ENCODE data around the gene PLCL1.
"Not testable (repeated sequence)": the region's sequence is repeated elsewhere in the genome, so short reads cannot be mapped to it uniquely, and the experiment has no call there.

Gene PLCL1

GRCh38 chr2:197810491-197810890 lies 6.1 kb downstream of the PLCL1 start:
- no peak for DNase-seq

GRCh38 chr2:197813093-197813787 lies 8.8 kb downstream of the PLCL1 start:
- DNase-seq: no peak

GRCh38 chr2:197814526-197814925 lies 10.1 kb downstream of the PLCL1 start:
- no peak for DNase-seq

- DNase-seq: no peak
Measured at GRCh38 chr2:197821550-197822289, 17.3 kb downstream of the PLCL1 start.

DNA sequence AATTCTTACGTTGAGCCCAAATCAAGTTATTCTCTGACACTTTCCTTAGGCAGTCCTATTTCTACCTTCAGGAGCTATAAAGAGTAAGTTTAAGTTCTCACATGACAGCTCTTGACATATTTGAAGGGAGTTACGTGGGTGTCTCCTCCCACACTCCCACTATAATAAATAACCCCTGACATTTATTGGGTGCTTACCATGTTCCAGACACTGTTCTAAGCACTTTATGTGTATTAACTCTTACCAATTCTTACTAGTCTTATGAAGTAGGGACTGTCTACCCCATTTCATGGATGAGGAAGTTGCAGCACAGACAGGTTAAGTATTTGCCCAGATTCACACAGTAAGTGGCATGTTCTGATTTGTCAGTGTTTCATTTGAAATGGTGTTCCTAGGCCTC lies 17.9 kb downstream of the PLCL1 start:
- no peak for DNase-seq

GRCh38 chr2:197827618-197828017 lies 23.2 kb downstream of the PLCL1 start:
- no peak for DNase-seq

DNA sequence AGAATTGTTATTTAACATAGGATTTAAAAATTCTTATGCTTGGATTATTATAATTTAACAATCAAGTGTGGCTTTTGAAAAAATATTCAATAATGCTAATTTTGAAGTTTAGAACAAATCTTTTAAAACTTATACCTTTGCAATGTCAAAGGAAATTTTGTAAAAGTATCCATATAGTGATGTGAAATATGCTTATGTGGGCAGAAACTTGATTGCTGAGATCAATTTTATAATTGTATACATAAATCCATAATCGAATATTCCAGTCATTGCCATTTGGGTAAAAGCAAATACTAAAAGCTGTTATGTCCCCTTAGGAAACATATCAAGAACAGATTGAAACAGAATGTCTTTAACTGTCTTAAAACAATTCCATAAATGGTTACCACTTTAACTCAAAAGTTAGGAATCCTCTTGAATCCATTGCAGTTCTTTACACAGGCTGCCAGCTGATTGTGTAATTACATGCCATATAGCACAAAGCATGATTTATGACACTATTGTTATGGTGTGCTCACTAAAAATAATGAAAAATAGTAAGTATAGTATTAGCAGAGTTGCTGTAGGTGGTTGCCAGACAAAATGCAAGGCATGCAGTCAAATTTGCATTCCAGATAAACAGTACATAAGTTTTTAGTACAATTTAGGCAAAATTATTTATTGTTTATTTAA lies 24.2 kb downstream of the PLCL1 start:
- peak; percentile 55 for DNase-seq

DNA sequence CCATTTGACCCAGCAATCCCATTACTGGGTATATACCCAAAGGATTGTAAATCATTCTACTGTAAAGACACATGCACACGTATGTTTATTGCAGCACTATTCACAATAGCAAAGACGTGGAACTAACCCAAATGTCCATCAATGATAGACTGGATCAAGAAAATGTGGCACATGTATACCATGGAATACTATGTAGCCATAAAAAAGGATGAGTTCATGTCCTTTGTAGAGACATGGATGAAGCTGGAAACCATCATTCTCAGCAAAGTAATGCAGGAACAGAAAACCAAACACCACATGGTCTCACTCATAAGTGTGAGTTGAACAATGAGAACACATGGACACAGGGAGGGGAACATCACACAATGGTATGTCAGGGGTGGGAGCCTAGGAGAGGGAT lies 30.4 kb downstream of the PLCL1 start:
- DNase-seq: not testable (repeated sequence)

DNA sequence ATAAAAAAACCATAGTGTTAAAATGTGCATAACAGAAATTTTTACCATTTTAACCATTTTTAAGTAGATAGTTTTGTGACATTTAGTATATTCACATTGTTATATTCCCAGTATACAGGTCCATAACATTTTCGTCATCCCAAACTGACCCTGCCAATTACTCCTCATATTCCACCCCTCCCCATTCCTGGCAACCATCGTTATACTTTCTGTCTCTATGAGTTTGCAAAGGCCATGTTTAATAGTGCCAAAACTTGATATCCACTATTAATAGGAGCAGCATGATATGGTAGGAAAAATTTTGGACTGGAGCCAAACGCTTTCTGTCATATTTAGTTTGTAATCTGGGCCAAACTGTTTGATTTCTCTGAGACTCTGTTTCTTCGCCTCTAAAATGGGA lies 30.9 kb downstream of the PLCL1 start:
- DNase-seq: no peak

GRCh38 chr2:197838036-197838435 lies 33.6 kb downstream of the PLCL1 start:
- DNase-seq: no peak

GRCh38 chr2:197838579-197838978 lies 34.2 kb downstream of the PLCL1 start:
- DNase-seq: no peak

- DNase-seq: no peak
Measured at GRCh38 chr2:197839327-197839726, 34.9 kb downstream of the PLCL1 start.

DNA sequence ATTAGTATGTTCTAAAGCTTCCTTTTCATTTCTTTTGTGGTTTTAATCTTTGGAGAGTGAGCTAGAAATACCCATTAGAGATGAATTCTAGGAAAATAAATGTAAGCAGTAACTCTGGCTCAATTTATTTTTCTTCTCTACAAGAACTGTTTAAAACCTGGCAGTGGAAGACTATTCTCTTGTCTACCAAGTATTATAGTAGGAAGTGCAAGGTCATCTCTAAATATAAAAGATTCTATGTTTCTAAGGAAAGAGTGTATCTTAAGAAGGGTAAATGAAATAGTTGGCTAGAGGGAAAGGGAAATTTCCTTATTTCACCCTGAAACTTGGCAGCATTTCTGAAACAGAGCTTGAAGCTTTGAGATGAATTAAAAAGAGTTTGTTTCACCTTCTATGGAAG lies 35.5 kb downstream of the PLCL1 start:
- DNase-seq: no peak

- no peak for DNase-seq
Measured at GRCh38 chr2:197846128-197846527, 41.7 kb downstream of the PLCL1 start.

DNA sequence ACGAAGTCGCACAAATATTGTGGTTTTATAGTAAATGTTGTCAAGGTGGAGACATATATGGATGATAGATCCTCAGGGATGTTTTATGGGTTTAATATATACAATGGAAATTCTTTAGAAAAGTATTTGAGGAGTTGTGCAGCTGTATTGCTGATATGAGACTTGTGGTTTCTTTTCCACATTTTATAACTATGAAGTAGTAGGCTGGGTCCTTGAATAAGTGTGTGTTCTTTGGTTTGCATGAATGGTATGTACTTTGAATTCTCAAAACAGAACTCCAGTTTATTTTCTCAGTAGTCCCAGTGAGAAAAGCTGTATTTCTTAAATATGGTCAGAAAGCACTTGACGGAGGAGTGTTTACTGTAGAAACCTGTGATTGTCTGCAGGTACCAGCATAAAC lies 42.4 kb downstream of the PLCL1 start:
- no peak for DNase-seq

DNA sequence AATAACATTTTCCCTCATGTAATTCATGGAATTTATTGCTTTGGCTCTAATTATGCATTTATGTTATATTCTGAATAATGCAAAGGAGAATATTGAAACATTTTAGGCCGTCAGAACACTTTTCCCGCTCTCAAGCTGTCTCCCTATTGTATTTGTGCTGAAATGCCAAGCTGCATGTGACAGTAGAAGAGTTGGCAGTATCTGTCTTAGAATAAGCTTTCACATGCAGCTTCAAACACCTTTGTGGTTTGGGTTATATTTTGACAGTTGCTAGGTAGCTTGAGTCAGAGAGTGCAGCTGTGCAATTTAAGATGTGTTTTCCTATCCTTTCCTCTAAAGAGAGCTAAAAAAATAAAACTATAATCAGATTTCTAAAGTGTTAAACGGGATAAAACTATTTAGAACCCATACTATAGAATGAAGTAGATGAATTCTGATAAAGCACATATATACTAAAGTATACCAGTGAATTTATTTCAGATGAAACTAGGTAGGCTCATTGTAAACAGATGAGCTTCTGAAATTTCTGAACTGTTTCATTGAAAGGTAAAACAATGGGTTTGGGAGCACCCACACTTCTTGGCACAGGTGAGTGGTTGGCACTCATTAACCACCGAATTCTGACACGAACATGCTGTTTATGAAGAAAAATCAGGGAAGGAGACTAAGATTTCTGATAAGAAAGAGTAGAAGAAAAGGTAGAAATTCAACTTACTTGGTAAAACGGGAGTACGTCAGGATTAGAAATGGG lies 43.4 kb downstream of the PLCL1 start:
- no peak for DNase-seq

GRCh38 chr2:197848602-197849001 lies 44.2 kb downstream of the PLCL1 start:
- DNase-seq: no peak

- no peak for DNase-seq
Measured at GRCh38 chr2:197850882-197851450, 46.6 kb downstream of the PLCL1 start.

DNA sequence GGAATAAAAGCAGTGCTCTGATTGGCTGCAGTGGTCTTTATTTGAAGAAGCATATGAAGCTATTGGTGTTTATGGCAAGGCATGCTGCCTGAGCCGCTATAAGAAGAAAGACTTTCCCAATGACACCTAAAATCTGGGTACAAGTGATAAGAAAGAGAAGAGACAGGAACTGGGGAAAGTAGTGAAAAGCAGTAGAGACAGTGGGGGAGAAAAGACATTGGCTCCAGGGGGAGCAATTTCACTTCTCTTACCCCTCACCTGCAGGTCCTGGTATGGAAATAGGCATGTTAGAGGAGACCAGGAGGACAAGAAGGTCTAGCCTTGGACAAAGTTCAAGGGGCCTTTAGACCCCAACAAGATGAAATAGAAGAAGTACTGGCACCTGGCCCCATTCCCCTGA lies 47.1 kb downstream of the PLCL1 start:
- DNase-seq: no peak

DNA sequence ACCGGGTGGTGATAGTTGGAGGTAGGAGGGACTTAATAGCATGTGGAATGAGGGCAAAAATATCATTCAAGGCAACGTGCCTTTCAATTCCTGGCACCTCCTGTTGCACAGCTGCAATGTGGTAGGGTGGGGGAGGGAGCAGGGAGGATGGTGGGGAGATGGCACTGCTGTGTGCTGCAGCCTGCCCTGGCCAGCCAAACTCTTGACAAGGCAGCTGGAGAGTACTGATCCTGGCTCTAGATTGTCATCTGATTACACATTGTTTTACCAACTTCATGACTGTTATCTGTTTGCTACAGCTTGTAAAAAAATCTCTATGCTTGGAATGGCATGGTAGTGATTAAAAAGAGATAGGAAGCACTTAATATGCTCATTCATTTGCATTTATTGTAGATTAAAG lies 47.7 kb downstream of the PLCL1 start:
- no peak for DNase-seq

- DNase-seq: no peak
Measured at GRCh38 chr2:197853549-197853948, 49.2 kb downstream of the PLCL1 start.

DNA sequence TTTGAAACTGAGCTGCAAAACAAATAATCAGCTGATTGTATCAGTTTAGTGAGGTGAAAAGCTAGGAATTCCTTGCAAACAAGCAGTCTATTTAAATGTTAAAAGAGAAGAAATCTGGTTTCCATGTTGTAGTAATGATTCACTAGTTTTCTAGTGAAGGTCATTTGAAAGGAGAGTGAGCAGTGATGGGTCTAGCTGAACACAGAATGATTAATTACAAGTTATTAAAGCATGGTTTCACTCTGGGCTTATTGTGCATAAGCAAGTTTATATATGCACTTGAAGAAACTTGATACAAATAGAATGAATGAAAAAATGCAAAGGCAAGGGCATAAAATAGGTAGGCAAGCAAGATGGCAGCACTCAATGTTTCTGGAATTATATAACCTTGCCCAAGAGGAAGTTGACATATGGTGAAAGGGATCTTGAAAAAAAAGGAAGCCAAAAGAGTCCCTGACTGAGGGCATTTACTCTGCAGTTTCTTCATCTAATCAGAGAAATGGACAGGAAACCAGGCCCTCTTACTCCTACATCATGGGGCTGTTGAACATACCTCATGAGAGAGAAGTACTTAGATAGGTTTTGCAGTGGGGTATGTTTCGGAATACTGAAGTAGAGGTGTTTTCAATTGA lies 53.2 kb downstream of the PLCL1 start:
- no peak for DNase-seq
